Measurements from ENCODE around the gene PPP1R3E. TPM values are rescaled to one million over a fixed set of nuclear protein-coding genes. Genes with fewer than 3 reads are reported as not detected.
"Not testable (repeated sequence)": the region's sequence is repeated elsewhere in the genome, so short reads cannot be mapped to it uniquely, and the experiment has no call there.

PPP1R3E gene
- total and polyA plus RNA-seq, 12 donors: 2.3 to 20.6 (median 6.6) TPM

GRCh38 chr14:23277189-23277588, 25.5 kb downstream of the PPP1R3E start:
- TF ChIP-seq, protein P1, sequence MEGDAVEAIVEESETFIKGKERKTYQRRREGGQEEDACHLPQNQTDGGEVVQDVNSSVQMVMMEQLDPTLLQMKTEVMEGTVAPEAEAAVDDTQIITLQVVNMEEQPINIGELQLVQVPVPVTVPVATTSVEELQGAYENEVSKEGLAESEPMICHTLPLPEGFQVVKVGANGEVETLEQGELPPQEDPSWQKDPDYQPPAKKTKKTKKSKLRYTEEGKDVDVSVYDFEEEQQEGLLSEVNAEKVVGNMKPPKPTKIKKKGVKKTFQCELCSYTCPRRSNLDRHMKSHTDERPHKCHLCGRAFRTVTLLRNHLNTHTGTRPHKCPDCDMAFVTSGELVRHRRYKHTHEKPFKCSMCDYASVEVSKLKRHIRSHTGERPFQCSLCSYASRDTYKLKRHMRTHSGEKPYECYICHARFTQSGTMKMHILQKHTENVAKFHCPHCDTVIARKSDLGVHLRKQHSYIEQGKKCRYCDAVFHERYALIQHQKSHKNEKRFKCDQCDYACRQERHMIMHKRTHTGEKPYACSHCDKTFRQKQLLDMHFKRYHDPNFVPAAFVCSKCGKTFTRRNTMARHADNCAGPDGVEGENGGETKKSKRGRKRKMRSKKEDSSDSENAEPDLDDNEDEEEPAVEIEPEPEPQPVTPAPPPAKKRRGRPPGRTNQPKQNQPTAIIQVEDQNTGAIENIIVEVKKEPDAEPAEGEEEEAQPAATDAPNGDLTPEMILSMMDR (IDR thresholded peaks at IDR 0.05): no peak
- DNase-seq (no peak), ATAC-seq (no peak)
- Histone ChIP-seq H3K27ac (no peak overlapping the region), H3K36me3 (peaks cover 0 to 30% (median 4%) of the 10 kb centered on the region in 9 donors), H3K27me3 (no peaks in the 10 kb centered on the region), H3K4me1 (peaks cover 0 to 9% (median 0%) of the 10 kb centered on the region in 9 donors), H3K9me3 (no peaks in the 10 kb centered on the region), H3K4me3 (no peak overlapping the region)
- WGBS, 2 donors: 86 to 88% methylated on average over 3 of the region's 3 CpGs
- intact Hi-C loops (cut with DNase I): no loop called here

DNA sequence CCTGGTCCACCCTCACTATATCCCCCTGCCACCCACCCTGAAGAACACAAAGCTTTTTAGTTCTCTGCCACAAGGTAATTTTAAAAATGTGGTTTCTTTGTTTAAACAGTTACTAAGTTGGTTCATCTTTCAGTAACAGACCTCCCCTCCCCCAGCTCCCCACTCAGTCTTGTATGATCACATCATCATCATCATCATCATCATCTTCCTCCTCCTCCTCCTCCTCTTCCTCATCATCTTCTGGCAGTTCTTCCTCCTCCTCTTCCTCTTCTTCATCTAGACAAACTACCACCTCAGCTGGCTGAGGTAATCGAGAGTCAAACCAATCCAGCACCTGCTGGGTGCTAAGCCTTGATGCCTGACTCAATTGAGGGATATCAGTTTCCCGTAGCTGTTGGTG, 27.2 kb downstream of the PPP1R3E start:
- no peak for DNase-seq
- Histone ChIP-seq H3K4me1 (peaks cover 0 to 9% (median 0%) of the 10 kb centered on the region in 9 donors), H3K27me3 (no peaks in the 10 kb centered on the region), H3K36me3 (peaks cover 0 to 21% (median 0%) of the 10 kb centered on the region in 9 donors), H3K4me3 (no peak overlapping the region), H3K27ac (no peak overlapping the region), H3K9me3 (no peaks in the 10 kb centered on the region)
- no peak for ATAC-seq
- 89 to 90% methylated on average over 2 of the region's 2 CpGs for WGBS, 2 donors
- intact Hi-C loops (cut with DNase I): no loop called here
- TF ChIP-seq, protein P1 (IDR thresholded peaks at IDR 0.05): no peak

DNA sequence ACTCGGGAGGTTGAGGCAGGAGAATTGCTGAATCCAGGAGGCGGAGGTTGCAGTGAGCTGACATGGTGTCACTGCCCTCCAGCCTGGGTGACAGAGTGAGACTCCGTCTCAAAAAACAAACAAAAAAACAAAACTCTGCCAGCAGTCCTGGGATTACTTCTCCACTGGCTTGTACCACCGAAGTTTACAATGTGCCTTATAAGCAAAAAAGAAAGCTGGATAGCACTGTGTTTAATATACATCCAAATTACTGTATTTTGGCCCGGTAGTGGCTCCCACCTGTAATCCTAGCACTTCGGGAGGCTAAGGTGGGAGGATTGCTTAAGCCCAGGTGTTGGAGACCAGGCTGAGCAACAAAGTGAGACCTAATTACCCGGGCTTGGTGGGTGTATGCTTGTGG, 33.5 kb downstream of the PPP1R3E start:
- Histone ChIP-seq H3K27ac (no peak overlapping the region), H3K36me3 (no peaks in the 10 kb centered on the region), H3K4me1 (no peaks in the 10 kb centered on the region), H3K9me3 (no peaks in the 10 kb centered on the region), H3K4me3 (no peak overlapping the region), H3K27me3 (no peaks in the 10 kb centered on the region)
- no peak for DNase-seq
- intact Hi-C loops (cut with DNase I): loop anchor here in 5 of 10 donors (5.0 to 10.0 kb wide), 5 partner anchors 66 to 296 kb away; partner anchors contain the start of genes CMTM5 (in 3 of the 5), IL25 (in 2 of the 5) and AP1G2 (in 1 of the 5)
- TF ChIP-seq, protein P1 (IDR thresholded peaks at IDR 0.05): no peak
- WGBS, 2 donors: 91 to 93% methylated on average over 7 of the region's 7 CpGs
- ATAC-seq: no peak

DNA sequence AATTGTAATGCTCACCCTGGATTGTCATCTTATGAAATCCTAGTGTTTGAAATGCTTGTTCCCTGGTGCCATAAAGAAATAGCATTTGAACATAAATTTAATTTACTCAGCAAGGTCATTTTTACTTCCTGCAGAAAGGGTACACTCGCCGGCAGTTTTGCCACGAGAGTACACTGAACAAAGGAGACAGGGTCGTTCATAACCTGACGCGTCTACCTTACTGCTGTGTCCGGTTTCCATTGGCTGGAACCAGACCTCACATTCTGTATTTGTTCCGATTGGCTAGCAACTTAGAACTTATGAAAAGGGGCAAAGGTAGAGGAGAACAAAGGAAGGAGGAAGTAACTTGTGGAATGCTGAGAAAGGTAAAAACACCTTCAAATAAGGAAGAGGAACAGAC, 41.8 kb downstream of the PPP1R3E start:
- DNase-seq, H3K4me3 ChIP-seq, H3K36me3 ChIP-seq, ATAC-seq, H3K4me1 ChIP-seq, H3K27ac ChIP-seq, H3K9me3 ChIP-seq: not testable (repeated sequence)
- peaks cover 0 to 26% (median 12%) of the 10 kb centered on the region in 7 donors for H3K27me3 ChIP-seq
- intact Hi-C loops (cut with DNase I): loop anchor here in 6 of 10 donors (5.0 to 10.0 kb wide), 6 partner anchors 74 to 304 kb away; partner anchors contain the start of genes CMTM5 (in 4 of the 6), IL25 (in 2 of the 6), AP1G2 (in 1 of the 6) and EFS (in 1 of the 6)
- 83 to 86% methylated on average over 8 of the region's 8 CpGs for WGBS, 2 donors

DNA sequence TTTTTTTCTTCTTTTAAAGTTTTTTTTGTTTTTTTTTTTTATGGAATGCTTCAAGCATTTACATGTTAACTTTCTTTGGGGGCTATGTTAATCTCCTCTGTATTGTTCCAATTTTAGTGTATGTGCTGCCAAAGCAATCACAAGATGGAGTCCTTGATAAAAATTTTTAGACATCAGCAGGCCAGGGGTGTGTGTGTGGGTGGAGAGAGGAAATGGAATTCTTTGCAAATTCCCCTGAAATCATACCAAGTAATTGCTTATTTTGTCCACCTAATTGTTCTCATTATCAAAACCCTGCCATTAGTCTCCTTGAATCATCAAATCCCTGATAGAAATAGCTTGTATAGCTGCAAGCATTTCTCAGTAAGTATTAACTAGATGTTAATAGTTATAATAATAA, 43.2 kb downstream of the PPP1R3E start:
- no peak for ATAC-seq
- TF ChIP-seq, protein P1 (IDR thresholded peaks at IDR 0.05): no peak
- H3K27ac ChIP-seq: no peak overlapping the region
- no peak overlapping the region for H3K4me3 ChIP-seq
- H3K27me3 ChIP-seq: peaks cover 0 to 26% (median 12%) of the 10 kb centered on the region in 7 donors
- no peaks in the 10 kb centered on the region for H3K9me3 ChIP-seq
- no peaks in the 10 kb centered on the region for H3K4me1 ChIP-seq
- no peaks in the 10 kb centered on the region for H3K36me3 ChIP-seq
- DNase-seq: no peak
- intact Hi-C loops (cut with DNase I): no loop called here

Measured in heart right ventricle (tissue), 16 donors.